Activated CD4-positive, alpha-beta T cell treated with anti-CD3 and anti-CD28 coated beads, Interleukin-2, amount 50 U/mL, for 4 hours (primary cell): Measurements from ENCODE around the gene IKZF1.
A peak's percentile ranks its signal among the peaks of the same experiment; 100 is the strongest.

ENCODE experiments used
- DNase-seq, 2 experiments: peaks; one replicate each; pipeline ENCODE4 v3.0.0-alpha.2; 2020

Gene IKZF1

DNA sequence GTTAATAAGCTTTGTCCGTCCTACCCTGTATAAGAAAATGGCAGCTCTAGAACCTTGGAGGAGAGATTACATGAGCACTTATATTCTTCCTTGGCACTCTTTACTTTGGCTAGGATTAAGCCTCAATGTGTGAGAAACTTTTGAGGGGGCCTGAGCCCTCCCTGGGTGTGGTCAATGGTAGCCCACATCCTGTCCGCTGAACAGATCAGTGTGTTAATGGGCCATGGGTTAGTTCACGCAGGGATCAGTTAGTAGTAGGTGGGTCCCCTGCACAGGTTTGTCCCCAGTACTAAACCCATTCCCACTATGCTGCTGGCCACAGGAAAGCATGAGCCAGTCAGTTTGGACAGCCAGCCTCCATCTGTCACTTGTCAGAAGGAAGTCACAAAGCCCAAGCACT lies 20.2 kb upstream of the IKZF1 start:
- no peak for DNase-seq

DNA sequence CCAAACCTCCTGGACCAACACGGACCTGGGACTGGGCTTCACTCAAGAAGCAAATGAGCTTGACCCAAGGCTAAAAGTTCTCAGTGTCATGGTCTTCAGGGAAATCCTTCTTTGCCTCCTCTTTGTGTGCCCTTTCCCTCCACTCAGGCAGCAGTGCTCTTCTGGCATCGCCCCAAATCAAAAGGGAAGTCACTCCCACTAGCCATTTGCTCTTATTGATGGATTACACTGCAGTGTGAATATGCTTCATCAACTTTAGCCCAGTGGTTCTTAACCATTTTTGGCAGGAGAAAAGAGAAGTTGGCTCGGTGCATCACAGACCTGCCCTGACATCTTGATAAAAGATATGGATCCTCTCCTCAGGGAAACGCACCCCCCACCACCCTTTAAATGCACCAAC lies 19.2 kb upstream of the IKZF1 start:
- no peak for DNase-seq

DNA sequence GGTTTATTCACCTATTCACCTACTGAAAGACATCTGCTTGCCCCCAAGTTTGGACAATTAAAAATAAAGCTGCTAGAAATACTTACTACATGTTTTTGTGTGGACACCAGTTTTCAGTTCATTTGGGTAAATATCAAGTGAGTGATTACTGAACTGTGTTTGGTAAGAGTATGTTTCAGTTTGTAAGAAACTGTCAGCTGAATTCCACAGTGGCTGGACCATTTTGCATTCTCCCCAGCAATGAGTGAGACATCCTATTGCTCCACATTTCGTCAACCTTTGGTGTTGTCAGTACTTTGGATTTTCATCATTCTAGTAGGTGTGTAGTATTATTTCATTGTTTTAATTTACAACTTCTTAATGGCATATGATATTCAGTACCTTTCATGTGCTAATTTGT lies 17.4 kb upstream of the IKZF1 start:
- DNase-seq, result no peak

DNA sequence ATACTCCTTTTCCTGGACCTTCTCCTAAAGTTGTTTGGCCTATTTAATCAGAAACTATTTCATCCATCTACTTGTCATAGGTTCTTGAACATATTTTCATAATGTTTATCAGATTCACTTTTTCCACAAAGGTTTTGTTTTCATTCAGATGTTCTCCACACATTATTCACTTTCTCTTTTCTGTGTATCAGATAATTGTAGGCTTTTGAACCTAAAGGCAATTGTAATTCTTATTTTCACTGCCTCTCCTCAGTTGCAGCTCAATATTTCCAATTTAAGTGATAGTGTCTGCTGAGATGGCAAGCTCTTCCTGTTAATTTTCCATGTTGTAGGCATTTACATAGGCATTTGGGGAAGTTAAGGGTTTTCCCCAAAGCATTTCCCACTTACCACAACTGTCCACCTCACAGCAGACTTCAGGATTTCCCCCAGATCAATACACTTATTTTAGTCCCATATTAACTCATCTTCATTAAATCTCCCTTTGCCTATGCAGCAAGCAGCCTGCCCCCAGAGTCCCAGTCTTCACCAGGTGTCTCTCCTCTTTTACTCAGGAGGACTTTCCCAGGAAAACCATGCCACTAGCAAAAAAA lies 12.3 kb upstream of the IKZF1 start:
- DNase-seq, result no peak

DNA sequence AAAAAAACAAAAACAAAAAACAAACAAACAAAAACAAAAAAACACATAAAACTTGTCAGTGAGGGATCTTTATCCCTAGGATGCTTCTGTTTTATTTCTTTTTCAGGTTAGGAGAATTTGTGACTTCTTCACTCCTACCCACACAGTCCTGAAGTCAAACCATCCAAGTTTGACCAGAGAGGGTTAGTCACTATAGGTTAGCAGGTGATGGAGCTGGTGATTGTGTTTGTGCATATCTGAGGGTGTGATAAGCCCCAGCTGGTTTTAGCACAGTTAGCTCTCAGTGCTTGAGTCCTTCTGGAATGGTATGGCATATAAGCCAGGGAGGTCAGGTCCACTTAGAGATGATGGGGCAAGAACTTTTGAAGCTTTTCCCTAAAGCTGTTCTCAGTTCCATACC lies 11.8 kb upstream of the IKZF1 start:
- DNase-seq, result no peak

DNA sequence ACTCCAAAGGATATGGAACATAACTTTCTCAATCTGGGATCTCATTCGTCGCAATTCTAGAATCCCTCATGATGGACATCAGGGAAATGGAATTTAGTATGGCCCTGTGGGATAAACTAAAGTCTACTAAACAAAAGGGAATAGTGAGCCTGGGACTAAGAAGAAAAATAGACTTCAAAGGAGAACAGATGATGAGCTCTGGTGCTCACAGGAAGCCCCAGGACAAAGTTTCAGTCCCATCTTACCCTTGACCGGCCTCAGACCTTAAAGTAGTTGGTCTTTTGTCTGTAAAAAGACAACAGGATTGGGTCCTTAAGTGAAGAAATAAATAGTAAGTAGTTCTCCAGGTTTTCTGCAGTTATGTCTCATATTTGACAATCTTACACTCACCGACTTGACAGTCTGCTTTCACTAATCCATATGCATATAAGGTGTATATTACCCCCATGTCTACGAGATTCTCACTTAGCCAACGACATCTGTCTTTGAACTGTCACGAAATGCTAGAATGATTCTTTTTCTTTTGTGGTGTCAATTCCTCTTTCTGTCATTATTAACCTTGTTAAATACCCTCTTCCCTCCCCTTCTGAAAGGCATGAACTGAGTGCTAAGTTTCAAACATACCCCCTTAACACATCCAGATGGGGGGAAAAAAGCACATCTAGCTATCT lies 10.9 kb upstream of the IKZF1 start:
- no peak for DNase-seq

DNA sequence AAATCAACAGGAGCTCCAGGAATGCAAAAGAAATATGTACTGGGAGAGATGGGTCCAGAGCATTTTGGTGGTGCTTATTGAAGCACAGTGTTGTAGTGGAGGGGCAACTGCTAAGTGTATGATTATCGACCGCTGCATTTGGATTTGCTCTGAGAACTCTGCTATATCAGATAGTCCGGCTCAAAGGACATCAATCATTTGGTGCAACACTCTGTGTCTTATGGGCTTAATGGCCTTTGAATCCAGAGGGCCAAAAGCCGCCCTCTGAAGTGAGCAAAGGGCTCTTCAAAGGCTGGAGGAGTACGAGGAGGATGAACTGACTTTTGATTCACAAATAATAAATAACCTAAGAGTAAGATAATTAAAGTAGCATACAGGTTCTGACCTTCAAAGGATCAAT lies 9.4 kb upstream of the IKZF1 start:
- no peak for DNase-seq

DNA sequence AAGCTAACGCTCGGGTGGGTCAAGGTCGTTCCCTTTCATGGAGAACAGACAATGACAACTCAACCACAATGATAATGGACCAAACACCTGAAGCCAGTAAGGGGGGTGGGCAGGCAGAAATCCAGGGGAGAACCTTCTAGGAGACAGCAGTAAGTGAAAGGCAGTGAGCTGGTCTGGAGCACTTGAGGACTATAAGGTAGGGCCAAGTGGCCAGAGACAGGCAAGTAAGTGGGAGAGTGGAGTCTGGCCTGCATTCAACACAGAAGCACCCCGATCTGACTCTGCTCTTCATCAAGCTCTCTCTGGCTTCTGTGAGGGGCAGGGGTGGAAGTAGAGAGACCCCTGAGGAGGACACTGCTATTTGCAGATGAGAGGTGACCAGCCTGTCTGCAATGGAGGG lies 7.7 kb upstream of the IKZF1 start:
- DNase-seq, result no peak

DNA sequence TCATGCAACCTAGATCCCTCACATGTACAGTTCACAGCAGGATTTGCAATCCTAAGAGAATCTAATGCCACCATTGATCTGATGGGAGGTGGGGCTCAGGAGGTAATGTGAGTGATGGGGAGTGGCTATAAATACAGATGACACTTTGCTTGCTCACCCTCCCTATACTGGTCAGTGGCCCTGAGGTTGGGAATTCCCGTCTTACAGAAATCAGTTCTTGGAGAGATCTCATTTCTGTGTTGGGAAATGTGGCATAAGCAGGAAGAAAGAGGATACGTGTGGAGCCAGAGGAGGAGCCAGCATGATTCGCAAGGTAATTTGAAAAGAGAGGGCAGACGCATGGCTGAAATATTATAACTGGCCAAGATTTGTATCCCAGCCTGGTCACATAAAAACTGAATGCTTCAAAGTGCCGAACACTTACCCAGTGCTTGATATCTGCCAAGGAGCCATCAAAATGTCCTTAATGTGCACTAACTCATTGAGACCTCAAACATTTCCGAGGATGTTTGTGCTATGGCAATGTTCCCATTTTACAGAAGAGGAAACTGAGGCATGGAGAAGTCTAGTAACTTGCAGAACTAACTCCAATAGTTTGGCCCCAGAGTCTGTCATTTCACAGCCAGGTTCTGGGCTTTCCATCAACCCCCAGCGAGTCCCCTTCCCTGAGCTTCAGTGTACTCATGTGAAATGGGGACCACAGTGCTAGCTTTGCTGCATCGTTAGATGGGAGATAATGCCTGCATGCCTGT lies 5.5 kb upstream of the IKZF1 start:
- no peak for DNase-seq

DNA sequence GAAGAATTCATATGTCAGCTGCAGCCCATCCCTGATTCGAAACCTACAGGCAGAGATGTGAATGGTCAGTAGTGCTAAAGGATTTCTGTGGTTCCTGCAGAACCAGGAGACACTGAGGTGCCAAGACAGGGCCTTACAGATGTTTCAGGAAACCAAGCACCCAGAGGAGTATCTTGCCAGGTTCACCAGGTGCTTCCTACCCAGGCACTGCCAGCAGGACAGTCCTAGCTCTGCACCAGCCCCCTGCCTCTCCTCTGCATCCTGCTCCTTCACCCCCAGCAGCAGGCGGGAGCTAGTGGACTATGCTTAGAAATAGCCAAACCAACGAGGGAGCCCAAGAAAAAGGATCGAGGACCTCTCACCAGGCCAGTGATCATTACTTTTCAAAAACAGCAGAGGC lies 4.2 kb upstream of the IKZF1 start:
- DNase-seq, result no peak

DNA sequence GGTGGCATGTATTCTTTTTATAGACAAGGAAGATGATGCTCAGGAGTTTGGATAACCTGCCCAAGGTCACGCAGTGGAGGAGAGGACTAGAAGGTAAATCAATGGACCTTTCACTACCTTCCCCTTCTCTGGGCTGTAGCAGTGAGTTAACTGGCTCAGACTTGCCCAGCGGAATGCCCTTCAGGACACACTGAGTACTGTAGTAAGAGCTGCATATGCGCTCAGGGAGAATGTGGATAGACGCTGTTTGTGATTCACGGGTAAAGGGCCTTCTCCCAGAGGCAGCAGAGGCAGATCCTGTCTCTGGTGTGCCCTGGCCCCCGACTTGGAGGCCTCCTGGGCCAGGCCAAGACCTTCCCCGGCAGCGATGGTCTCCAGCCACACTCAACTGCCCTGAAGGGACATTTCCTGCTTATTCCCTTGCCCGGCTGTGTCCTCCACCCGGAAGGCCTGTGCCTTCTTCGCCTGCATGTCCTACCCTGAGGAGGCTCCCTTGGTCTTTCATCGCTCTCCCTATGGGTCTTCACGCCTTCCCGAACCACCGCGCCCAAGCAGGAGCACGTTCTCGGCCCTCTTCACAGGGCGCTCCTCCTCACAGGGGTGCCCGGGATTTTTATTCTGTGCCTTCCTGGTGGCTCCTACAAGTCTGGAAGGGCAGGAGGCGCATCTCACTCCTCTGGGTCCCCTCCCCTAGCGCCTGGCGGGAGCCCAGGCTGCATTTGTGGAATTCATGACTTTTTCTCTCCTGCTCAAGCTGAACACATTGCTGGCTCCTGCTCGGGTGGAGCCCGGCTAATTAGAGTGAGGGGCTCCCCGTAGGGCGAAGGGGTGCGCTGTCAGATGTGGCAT lies 1.8 kb upstream of the IKZF1 start:
- no peak for DNase-seq

DNA sequence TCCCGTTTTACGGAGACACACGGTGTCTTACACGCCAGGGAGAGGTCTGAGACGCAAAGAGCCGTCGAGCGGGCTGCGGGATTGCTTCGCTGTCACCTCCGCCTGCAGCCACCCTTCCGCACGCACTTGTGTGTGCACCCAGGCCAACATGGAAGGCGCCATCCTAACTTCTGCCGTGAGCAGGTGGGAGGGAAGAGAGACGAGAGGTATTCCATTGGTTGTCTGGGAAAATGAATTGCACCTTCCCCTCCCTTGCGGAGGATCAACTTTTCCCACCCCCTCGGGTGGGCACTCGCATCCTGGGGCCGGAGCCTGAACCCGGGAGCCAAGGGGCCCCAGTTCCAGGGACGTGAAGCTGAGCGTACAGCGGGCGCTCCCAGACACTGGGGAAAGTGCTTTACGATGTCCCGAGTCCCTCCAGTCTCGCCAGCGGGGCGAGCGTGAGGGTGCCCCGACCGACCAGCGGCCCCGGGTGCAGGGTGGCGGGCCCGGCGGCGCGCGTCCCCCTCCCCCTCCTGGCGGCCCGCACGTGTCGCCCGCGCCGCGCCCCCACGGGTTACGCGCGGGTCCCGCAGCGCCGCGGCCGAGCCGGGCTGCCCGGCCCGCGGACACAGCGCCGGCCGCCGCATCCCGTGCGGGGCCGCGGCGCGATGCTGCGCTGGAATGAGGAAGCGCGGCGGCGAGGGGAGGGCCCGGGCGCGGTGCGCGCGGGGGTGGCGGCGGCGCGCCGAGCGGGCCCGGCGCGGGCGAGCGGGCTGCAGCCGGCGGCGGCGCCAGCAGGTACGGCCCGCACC lies 984 bp upstream of the IKZF1 start:
- DNase-seq, result no peak

DNA sequence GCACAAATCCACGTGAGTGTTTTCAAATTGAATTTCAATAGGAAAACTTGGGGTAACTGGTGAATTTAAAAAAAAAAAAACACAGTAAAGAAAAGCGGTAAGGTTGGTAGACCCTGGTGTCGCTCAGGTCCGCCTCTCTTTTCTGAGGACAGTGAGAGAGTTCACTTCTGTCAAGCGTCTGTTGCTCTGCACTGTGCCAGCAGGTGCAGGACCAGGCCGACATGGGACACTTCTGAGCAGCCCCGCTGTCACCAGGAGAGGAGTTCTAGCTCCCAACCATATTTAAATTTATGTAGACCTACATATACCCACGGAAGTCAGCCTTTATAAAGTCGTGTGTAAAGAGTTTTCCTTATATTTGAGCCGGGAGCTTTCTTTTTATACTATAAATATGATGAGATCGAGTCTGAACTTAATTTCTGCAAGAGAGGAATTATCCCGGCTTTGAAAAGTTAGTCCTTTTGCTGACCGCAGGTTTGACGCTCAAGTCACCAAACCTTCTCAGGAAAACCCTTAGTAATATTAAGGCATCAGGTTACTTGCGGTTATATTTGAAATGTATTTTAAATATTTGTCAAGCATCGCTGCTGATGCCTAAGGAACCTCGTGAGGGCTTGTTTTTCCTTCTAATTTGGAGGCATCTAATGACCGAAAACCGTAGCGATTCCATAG lies 531 bp downstream of the IKZF1 start:
- peak; percentile 63 to 65 for DNase-seq

DNA sequence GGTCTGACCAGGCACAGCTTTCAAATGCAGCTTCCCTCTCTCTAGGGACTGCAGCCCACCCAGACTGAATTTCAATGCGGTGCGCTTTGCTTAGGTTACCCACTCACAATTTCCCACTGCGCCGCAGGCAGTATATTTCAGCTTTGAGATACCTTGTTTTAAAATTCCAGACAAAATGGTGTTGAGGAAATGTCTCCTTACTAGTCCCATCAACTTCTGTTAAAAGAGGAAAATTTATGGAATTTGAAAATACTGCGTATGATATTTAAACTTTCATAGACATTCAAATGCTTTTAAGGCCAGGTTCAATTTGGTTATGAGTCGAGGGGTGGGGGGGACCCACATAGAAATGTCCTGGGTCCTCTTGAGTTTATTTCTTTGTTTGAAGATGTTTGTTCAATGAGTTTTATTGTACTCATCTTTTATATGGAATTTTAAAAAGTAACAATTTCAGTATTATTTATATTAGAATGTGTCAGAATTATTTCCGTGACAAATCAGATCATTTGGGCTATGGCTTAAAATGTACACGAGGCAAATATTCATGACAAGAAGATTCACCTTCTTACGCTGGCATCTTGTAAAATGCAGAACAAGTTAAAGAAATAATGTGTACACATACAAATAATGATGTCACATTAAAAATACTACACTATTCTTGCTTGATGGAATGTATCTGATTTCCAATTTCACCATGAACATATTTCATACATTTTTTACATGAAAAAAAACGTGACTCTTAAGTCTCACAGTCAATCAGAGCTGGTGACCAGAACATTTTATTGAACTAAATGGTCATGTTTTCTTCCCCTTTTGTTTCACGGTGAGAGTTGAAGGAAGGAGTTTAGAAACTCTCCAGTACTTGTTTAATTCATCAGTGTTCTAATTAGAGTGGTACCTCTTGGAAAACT lies 1.3 kb downstream of the IKZF1 start:
- no peak for DNase-seq

DNA sequence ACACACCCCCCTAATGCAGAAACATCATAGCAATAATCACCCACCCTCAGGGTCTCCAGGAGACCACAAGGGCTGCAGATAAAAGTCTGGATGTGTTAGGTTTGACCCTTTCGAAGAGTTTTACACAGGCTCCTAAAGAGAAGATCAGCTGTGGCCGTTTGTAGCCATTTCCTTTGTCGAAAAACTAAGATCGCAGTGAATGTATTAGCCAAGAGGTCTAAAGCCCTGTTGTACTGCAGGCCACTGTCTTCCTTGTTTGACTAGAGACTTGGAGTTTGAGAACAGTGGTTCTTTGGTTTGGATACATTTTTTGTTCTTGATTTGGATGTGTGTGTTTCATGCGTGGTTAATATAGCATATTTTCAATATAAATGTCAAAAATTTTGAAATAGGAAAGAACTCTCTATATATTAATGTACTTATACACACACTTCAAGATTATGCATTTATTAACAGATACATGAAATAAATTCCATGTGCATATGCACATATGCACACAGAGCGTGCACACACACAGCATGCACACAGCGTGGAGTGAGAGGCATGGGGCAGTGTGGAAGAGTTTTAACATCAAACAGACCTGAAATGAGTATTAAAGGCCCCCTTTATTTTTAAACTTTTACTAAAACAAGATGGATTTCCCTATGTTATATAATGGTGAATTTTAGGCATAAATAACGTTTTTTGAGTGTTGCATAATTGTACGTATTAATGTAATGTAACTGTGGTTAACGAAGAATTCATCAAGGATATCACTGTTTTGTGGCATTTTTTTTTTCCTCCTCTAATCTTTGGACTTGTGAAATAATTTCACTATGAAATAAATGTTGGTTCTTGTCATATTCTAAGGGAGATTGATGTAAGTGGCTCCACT lies 2.2 kb downstream of the IKZF1 start:
- no peak for DNase-seq

DNA sequence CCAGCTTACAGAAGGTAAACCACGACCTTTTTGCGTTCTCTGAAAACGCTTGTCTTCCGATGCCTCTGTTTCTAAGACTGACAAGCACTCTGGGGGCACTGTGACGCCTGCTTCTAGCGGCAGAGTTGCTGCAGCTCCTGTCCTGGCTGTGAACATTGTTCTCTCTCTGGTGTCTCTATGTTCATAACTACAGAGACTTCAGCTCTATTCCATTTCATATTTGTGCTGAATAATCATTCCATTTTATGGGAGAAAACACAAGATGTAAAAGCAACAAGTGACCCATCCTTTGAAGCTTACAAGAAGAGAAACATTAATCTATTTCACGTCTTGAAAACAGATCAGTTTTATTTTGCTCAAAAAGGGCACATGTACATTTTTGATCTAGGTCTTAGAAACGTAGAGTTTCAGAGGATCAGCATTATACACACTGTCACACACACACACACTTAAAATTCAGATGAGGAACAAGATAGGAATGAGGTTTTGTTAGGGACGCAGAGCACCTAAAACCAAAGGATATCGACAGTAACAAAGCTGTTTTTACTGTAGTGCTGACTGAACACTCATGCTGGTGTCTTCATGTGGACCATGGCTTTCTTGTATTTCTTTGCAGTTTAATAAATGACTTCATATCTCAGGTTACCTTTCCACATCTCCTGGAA lies 3.0 kb downstream of the IKZF1 start:
- peak; percentile 68 to 69 for DNase-seq

DNA sequence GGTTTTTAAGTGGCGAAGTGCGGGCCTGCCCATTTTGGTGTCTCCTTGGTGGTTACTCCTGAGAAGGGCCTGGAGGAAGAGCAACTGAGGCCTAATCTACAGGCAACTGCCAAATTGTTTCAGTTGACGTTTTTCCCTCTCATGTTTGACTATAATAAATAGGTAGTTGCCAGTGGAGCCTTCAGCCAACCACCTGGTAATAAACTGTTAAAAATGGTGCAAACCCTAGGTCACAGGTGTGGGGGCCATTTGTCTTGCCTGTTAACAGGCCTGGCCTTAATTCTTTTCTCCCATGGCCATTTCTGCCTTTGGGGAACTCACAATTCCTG lies 3.7 kb downstream of the IKZF1 start:
- no peak for DNase-seq

DNA sequence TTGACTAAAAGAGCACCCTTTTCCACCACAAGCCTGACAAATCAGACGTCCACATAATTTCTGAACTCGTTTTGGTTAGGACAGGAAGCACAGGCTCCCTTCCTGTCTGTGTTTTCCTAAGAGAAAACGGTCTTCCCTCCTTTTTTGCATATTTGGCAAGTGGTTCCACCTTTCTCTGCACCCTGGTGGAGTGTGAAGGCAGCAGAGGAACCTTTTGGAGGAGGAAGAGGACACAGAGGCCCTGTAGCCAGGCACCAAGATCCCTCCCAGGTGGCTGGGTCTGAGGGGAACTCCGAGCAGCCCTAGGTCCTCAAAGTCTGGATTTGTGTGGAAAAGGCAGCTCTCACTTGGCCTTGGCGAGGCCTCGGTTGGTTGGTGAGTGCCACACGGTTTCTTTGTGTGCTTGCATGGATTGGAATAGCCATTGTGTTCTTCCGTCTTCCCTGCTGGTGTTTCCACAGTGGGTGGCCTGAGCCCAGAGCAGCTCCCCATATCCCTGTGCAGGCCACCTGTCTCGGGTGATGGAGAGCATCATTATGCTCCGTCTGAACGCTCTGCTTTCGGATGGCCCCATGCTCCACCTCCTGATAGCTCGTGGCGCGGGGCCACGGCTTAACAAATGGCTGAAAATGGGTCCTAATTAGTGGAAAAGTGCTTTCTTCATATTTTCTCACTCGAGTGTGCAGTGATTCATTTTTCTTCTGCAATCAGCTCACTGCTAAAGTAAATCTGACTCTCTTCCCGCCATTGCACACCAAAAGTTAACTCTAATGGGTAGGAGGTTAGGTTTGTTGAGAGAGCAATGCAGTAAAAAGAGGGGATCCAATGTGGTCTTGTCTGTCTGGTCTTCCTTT lies 4.2 kb downstream of the IKZF1 start:
- no peak for DNase-seq

DNA sequence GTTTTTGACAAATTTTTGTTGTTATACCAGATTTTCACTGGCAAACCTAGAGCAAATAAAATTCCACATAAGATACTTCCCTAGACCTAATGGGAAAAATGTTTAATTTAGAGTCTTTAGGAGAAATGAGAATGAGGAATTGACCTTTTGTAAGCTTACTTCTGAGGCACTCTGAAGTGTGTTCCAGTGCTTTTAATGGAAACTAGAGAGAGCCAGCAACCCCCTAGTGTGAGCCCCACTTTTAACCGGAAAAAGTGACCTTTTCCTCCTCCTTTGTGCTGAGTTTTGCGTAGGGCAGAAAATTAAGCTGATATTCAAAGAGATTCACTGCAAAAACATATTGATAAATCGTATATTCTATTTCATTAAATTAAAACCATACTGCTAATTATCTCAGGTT lies 5.2 kb downstream of the IKZF1 start:
- no peak for DNase-seq
